ENCODE results near the gene NT5C3A. TPM values are rescaled to one million over a fixed set of nuclear protein-coding genes. Genes with fewer than 3 reads are reported as not detected.

NT5C3A gene
- total and polyA plus RNA-seq, 9 of the 15 experiments (the other 6 are each of a cell fraction or from before 2014, with no cell fraction given) = 18.6 to 60.1 (median 40.0) TPM

GRCh38 chr7:33062023-33062781, at the start of gene NT5C3A (continued):
- TF ChIP-seq DNMT1 (IDR thresholded peaks at IDR 0.05) (no peak), STAG1 (CRISPR knock-in tag; IDR thresholded peaks at IDR 0.05; ENCODE audit: borderline replicate concordance) (no peak), ATF7 (IDR thresholded peaks at IDR 0.05) (0 out of 2 replicates have a peak, but pooled peaks have one; percentile 5), PHTF2 (CRISPR knock-in tag; IDR thresholded peaks at IDR 0.05) (no peak), TAF1 (IDR thresholded peaks at IDR 0.05; ENCODE audit: control insufficient read depth, extremely low read depth, insufficient read depth, low read length, severe bottlenecking) (peak; percentile 24), SOX6 (IDR thresholded peaks at IDR 0.05) (no peak; the same call in 1 of the 2 replicates), MCM2 (IDR thresholded peaks at IDR 0.05; ENCODE audit: low read depth) (no peak), SRSF7 (optimal IDR thresholded peaks at IDR 0.05; ENCODE audit: low read depth, low read length) (no peak), RREB1 (CRISPR knock-in tag; IDR thresholded peaks at IDR 0.05) (peak; percentile 61; the same call in 1 of the 2 replicates), ELK1 (CRISPR knock-in tag; IDR thresholded peaks at IDR 0.05) (no peak), HMBOX1 (IDR thresholded peaks at IDR 0.05) (peak; percentile 97), TAF9B (IDR thresholded peaks at IDR 0.05; ENCODE audit: partially characterized antibody) (no peak), ZNF398 (CRISPR knock-in tag; IDR thresholded peaks at IDR 0.05) (no peak), ZNF41 (CRISPR knock-in tag; conservative IDR thresholded peaks at IDR 0.05) (no peak), OTX1 (CRISPR knock-in tag; IDR thresholded peaks at IDR 0.05) (no peak), NCOA2 (IDR thresholded peaks at IDR 0.05; ENCODE audit: partially characterized antibody in 2 of 2) (no peak), ZNF584 (CRISPR knock-in tag; IDR thresholded peaks at IDR 0.05; ENCODE audit: low read depth) (no peak), ZC3H8 (IDR thresholded peaks at IDR 0.05) (no peak)
